ENCODE results near the gene CERK.

- TF ChIP-seq SMC3 (conservative IDR thresholded peaks at IDR 0.05; ENCODE audit: poor library complexity) (no peak), CTCF (IDR thresholded peaks at IDR 0.05; ENCODE audit: poor library complexity, severe bottlenecking) (no peak), RAD21 (conservative IDR thresholded peaks at IDR 0.05) (no peak), POLR2AphosphoS5 (IDR thresholded peaks at IDR 0.05) (no peak), MXI1 (conservative IDR thresholded peaks at IDR 0.05; ENCODE audit: poor library complexity, severe bottlenecking) (no peak)
Measured at GRCh38 chr22:46744581-46744980, 6.5 kb upstream of the CERK start.
